GM18498 (cell line): Measurements from ENCODE around the gene ZEB2.

ENCODE experiments used
- ATAC-seq: cut with Tn5 transposase; IDR thresholded peaks from one replicate; pipeline ENCODE4 v1.9.1; 2021; ENCODE audit warnings: mild to moderate bottlenecking, moderate library complexity; ENCODE audit not compliant: unreplicated experiment

Gene ZEB2

GRCh38 chr2:144429396-144430112, 90.4 kb downstream of the ZEB2 start:
- no peak for ATAC-seq

GRCh38 chr2:144426981-144427479, 92.9 kb downstream of the ZEB2 start:
- no peak for ATAC-seq

GRCh38 chr2:144426355-144426754, 93.6 kb downstream of the ZEB2 start:
- ATAC-seq: no peak

- no peak for ATAC-seq
Measured at GRCh38 chr2:144424559-144425240, 95.2 kb downstream of the ZEB2 start.

GRCh38 chr2:144421606-144422510, 98.1 kb downstream of the ZEB2 start:
- ATAC-seq: no peak

- ATAC-seq: no peak
Measured at GRCh38 chr2:144419218-144419617, 100.7 kb downstream of the ZEB2 start.

- no peak for ATAC-seq
Measured at GRCh38 chr2:144415386-144415785, 104.5 kb downstream of the ZEB2 start.

- peak; percentile 43 for ATAC-seq
Measured at GRCh38 chr2:144414324-144414845, 105.5 kb downstream of the ZEB2 start.

- no peak for ATAC-seq
Measured at GRCh38 chr2:144412709-144413108, 107.2 kb downstream of the ZEB2 start.

- ATAC-seq: no peak
Measured at GRCh38 chr2:144411473-144411872, 108.4 kb downstream of the ZEB2 start.

- ATAC-seq: no peak
Measured at GRCh38 chr2:144409241-144409640, 110.7 kb downstream of the ZEB2 start.

- no peak for ATAC-seq
Measured at GRCh38 chr2:144407262-144407661, 112.7 kb downstream of the ZEB2 start.

GRCh38 chr2:144405982-144406788, 113.7 kb downstream of the ZEB2 start:
- no peak for ATAC-seq

GRCh38 chr2:144405321-144405720, 114.6 kb downstream of the ZEB2 start:
- no peak for ATAC-seq

GRCh38 chr2:144404586-144405314, 115.2 kb downstream of the ZEB2 start:
- ATAC-seq: no peak

- ATAC-seq: no peak
Measured at GRCh38 chr2:144403933-144404332, 116.0 kb downstream of the ZEB2 start.

- ATAC-seq: no peak
Measured at GRCh38 chr2:144402251-144402650, 117.7 kb downstream of the ZEB2 start.

GRCh38 chr2:144401036-144401435, 118.9 kb downstream of the ZEB2 start:
- no peak for ATAC-seq

GRCh38 chr2:144396318-144396717, 123.6 kb downstream of the ZEB2 start:
- ATAC-seq: no peak
